ACHN (cell line): Measurements from ENCODE around the gene APOBEC3F.
"Not testable (repeated sequence)": the region's sequence is repeated elsewhere in the genome, so short reads cannot be mapped to it uniquely, and the experiment has no call there.

ENCODE experiments used
- DNase-seq: peaks from one replicate; pipeline ENCODE4 v3.0.0-alpha.2; 2015
- in situ Hi-C: cut with HindIII; loops from 2 replicates; pipeline ENCODE4 v1.10.0; 2017; ENCODE audit warnings: low sequenced_read_pairs, low pct_ligation_motif_present, low pct_unique_long_range_greater_than_20kb

Gene APOBEC3F

DNA sequence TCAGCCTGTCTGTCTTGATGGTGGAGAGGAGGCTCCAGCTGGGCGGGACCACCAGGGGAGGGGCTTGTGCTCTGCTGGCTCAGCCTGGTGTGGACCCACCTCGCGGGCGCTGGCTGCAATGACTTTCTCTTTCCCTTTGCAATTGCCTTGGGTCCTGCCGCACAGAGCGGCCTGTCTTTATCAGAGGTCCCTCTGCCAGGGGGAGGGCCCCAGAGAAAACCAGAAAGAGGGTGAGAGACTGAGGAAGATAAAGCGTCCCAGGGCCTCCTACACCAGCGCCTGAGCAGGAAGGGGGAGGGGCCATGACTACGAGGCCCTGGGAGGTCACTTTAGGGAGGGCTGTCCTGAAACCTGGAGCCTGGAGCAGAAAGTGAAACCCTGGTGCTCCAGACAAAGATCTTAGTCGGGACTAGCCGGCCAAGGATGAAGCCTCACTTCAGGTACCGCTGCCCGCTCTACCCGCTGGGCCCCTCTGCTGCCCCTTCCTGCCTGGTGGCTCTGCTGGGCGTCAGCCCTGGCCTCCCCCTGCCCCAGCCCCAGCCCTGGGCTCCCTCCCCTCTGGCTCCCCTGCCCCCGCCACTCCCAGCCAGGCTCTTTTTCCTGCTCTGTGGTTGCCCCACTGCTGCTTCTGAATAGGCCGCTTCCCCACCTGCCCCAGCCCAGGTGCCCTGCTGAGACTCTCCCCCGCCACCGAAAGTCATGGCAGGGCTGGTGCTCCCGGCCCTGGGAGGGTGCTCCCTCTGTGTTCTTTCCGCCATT lies at the start of gene APOBEC3F:
TSS of gene APOBEC3F (plus strand) at position 327 of the 759 bp plus-strand sequence. CDS start at position 424, 97 bp downstream.
- in situ Hi-C loops: not testable (repeated sequence)
- peak; percentile 63 for DNase-seq

DNA sequence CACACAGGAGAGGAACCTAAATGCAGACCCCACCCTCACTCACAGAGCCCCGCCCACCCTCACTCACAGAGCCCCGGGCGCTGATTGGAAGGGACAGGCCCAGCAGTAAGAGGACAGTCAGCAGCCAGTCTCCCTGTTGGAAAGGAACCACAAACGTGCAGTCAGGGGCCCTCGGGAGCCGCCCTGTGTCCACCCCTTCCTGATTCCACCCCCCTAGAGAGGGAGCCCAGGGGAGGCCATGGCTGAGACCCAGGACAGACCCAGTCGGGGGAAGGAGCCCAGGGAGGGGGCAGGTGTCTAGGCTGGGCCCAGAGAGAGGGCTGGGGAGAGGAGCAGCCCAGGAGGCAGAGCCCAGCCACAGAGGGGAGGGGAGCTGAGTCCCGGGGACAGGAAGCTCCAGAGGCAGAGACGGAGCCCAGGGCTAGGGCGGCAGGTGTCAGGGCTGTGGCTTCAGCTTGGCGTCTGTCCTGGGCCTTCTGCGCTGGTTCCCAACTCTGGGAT lies 47.7 kb upstream of the APOBEC3F start:
- in situ Hi-C loops, DNase-seq: not testable (repeated sequence)

DNA sequence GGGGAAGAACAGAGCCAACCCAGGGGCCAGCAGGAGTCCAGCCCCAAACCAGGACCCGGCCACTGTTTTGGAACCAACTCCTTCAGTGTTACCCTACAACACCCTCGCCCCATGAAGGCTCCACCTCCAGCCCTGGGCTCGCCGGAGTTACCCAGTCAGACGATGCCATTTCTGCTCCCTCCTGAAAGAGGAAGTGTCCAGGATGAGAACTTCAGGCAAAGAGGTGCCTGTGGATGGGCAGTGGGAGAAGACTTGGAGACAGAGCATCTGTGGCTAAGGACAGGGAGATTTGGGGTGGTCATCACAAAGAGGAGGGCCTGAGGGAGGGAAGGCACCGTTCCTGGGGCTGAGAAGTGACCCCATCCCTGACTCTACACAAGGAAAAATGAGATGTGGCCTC lies 44.6 kb upstream of the APOBEC3F start:
- in situ Hi-C loops: no loop called here

DNA sequence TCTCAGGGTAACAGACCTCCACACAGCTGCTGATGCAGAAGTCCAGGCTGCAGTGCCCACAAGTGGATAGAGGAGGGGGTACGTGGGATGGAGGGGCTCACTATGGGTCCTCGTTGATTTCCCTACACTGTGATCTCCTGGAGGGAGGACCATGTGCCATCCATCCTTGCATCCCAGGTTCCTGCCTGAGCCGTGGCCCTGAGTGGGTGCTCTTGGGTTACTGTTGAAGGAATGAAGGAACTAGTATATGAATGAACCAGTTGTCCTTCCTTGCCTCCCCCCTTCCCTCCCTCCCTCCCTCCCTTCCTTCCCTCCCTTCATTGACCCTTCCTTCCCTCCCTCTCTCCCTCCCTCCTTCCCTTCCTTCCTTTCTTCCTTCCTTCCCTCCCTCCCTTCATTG lies 43.1 kb upstream of the APOBEC3F start:
- in situ Hi-C loops: no loop called here
- DNase-seq: no peak

More for the DNA sequence above, 44.6 kb upstream of the APOBEC3F start:
- DNase-seq: no peak

DNA sequence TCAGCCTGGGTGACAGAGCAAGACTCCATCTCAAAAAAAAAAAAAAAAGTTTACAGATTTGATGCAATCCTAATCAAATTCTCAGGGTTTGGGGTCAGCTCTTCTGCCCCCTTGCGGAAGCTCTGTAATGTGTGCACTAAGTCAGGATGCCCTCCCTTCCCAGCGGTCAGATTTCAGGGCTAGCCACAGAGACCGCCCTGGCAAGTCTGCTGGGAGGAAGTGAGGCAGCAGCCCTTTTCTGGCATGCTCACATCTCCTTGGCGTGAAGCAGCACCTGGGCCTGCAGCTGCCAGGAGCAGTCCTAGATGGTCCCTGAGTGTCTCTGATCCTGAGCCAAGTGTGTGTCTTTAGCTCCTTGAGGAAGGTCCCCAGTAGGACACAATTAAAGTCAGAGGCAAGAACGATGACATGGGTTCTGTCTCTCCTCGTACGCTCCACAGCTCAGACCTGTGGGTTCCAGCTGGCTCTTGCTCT lies 37.5 kb upstream of the APOBEC3F start:
- in situ Hi-C loops: no loop called here
- peak; percentile 79 for DNase-seq

DNA sequence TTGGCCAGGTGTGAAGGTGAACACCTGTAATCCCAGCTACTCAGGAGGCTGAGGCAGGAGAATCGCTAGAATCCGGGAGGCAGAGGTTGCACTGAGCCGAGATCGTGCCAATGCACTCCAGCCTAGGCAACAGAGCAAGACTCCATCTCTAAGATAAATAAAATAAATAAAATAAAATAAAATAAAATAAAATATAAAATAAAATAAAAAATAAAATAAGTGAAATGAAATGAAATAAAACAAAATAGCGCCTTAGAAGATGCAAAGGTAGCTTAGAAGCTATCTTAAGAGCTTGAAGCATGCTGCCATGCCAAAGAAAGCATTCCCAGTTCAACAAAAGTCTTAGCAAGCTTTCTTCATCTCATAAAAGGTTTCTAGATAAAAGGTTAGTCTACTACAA lies 33.5 kb upstream of the APOBEC3F start:
- in situ Hi-C loops: no loop called here
- DNase-seq: no peak

DNA sequence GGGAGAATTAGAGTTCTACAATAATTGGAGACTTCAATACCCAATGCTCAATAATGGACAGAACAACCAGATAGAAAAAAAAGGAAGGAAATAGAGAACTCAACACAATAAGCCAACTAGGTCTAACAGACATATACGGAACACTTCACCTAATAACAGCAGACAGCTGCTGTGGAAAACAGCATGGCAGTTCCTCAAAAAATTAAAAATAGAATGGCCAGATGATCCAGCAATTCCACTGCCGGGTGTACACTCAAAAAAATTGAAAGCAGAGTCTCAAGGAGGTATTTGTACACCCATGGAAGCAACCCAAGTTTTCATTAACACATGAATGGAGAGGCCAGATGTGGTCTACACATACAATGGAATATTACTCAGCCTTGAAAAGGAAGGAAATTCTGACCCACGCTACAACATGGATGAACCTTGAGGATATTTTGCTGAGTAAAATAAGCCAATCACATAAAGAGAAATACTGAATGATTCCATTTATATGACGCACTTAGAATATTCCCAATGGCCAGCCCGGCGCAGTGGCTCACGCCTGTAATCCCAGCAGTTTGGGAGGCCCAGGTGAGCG lies 32.3 kb upstream of the APOBEC3F start:
- in situ Hi-C loops, DNase-seq: not testable (repeated sequence)

DNA sequence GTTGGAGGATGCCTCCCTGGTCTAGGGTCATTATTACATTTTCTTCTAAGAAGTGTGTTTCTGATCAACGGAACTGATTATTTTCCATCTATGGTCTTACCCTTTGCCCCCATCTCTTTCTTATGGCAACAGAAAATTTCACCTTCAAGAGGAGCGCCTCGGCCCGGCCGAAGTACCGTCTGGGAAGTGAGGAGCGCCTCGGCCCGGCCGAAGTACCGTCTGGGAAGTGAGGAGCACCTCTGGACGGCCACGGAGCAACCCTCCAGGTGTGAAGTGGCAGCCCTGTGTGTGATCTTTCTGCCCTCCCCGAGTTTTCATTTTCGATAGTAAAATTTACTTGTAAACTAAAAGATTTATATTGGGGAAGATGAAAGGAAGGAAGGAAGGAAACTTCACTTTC lies 29.7 kb upstream of the APOBEC3F start:
- no peak for DNase-seq

DNA sequence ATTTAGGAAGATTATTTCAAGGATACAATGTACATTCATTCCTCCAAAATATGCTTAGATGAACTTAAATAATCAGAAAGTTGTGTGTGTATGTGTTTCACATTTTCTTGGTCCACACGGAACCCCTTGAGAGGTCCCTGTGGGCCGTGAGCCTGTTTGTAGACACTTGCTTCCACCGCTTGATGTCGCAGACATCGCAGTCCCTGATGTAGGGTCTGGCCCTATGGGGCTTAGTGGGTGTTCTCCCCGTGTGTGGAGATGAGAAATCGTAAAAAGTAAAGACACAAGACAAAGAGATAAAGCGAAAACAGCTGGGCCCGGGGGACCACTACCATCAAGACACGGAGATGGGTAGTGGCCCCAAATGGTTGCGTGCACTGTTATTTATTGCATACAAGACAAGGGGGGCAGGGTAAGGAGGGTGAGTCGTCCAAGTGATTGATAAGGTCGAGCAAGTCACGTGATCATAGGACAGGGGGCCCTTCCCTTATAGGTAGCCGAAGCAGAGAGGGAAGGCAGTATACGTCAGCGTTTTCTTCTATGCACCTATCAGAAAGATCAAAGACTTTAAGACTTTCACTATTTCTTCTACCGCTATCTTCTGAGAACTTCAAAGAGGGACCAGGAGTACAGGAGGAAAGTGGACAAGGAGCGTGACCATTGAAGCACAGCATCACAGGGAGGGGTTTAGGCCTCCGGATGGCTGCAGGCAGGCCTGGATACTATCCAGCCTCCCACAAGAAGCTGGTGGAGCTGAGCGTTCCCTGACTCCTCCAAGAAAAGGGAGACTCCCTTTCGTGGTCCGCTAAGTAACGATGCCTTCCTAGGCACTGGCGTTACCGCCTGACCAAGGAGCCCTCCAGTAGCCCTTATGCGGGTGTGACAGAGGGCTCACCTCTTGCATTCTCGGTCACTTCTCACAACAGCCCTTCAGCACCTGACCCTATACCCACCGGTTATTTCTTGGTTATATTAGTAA lies 27.8 kb upstream of the APOBEC3F start:
- no peak for DNase-seq
- in situ Hi-C loops: no loop called here

More for the DNA sequence above, 29.7 kb upstream of the APOBEC3F start:
- in situ Hi-C loops: no loop called here

DNA sequence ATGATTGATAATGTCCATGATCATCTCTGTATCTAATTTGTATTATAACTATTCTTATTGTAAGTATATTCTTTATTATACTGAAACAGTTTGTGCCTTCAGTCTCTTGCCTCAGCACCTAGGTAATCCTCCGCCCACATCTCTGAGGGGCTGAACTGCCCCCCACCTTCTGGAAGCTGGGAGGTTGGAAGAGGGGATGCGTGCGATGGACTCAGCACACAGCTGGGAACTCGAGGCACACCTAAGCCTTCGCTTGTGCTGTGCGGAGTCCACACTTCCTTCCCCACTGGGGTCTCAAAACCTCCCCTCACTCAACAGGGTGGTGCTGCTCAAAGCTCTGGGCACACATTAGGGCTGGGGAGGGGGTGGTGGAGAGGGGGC lies 27.1 kb upstream of the APOBEC3F start:
- in situ Hi-C loops, DNase-seq: not testable (repeated sequence)

DNA sequence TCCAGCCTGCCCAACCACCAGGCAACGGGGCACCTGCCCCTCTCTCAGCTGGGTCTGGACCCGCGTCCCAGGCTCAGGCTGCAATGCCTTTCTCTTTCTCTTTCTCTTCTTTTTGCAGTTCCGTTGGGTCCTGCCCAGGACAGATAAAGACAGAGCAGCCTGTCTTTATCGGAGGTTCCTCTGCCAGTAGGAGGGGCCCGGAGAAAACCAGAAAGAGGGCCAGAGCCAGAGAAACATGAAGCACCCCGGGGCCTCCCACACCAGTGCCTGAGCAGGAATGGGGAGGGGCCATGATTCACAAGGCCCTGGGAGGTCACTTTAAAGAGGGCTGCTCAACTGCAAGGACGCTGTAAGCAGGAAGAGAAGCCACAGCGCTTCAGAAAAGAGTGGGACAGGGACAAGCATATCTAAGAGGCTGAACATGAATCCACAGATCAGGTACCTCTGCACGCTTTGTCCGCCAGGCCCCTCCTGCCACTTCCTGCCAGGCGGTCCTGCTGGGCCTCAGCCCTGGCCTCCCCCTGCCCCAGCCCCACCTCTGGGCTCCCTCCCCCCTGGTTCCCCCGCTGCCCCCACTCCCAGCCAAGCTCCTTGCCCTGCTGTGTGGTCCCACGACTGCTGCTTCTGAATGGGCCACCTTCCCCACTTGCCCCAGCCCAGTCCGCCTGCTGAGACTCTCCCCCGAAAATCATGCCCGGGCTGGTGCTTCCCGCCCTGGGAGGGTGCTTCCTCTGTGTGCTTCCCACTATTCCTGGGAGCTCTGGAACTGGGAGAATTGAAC lies 26.5 kb upstream of the APOBEC3F start, which contains the start of gene APOBEC3C:
TSS of gene APOBEC3C (plus strand) at position 316 of the 781 bp plus-strand sequence. CDS start at position 422, 106 bp downstream.
- in situ Hi-C loops: no loop called here
- DNase-seq: peak; percentile 87

DNA sequence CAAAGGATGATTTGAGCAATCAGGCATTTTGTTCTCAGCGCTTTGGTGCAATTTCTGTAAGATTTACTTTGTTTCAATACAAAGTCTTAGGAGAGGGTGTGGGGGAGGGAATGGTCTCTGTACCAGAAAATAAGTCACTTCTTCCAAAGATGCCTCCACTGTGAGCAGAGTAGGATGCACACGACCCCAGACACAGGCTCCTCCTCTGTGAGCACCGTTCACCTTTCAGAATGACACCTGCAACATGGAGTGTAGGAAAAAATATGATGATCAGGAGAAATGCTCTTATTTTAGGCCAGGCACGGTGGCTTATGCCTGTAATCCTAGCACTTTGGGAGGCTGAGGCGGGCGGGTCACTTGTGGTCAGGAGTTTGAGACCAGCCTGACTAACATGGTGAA lies 25.9 kb upstream of the APOBEC3F start:
- in situ Hi-C loops, DNase-seq: not testable (repeated sequence)

DNA sequence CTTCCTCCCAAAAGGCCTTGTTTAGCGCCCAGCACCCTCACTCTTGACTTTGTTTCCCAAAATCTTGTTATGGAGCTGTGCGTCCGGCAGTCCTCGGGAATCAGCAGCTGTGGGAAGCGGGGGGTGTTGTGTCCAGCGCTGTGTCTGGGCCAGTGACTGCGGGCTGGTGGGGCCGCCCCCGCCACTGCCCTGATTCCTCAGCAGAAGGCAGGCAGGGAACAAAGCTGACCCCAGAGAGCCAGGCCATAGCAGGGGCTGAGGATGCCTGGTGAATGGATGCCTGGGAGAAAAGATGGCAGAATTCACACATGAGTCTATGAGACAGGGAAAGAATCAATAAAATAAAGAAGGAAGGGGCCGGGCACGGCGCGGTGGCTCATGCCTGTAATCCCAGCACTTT lies 24.1 kb upstream of the APOBEC3F start:
- DNase-seq: no peak
- in situ Hi-C loops: no loop called here

DNA sequence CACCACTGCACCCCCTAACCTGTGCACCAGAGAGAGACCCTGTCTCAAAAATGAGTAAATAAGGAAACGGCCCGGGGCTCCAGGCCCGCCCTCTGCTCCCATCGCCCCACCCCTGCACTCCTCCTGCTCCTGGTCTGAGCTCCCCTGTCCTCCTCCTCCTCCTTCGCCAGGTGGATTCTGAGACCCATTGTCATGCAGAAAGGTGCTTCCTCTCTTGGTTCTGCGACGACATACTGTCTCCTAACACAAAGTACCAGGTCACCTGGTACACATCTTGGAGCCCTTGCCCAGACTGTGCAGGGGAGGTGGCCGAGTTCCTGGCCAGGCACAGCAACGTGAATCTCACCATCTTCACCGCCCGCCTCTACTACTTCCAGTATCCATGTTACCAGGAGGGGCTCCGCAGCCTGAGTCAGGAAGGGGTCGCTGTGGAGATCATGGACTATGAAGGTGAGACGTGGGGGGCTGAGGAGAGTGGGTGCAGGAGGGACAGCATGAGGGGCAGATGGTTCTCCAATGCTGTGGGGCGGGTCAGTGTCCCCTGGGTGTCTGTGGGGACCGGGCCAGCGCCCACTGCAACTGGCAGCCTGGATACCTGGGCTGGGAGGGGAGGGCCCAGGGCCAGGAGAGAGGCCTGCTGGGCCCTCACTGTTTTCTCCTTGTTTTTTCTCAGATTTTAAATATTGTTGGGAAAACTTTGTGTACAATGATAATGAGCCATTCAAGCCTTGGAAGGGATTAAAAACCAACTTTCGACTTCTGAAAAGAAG lies 22.9 kb upstream of the APOBEC3F start:
- in situ Hi-C loops: no loop called here
- DNase-seq: no peak

DNA sequence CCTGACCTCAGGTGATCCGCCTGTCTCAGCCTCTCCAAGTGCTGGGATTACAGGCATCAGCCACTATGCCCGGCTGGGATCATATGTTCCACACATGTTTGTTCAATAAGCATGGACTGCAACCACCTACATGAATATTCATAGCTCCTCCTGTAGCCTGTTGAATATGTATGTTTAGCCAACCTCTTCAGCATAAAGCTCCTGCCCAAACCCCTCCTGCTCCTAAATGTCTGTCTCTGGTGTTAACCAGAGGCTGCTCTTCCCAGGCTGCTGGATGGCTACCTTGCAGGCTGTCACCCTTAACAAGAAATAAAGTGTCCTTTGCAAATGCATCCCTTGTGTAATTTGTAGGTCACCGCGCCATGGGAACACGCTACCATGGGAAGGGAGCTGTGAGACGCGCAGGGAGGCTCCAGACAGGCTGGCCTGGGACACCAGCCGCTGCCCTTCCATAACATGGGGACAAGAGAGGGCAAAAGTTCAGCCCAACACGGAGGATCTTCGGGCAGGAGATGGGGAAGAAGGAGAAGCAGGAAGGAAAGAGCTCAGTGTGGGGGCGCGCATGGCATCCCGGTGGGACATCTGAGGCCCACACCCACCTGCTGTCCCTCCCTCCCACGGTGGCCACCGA lies 20.5 kb upstream of the APOBEC3F start:
- DNase-seq, in situ Hi-C loops: not testable (repeated sequence)

DNA sequence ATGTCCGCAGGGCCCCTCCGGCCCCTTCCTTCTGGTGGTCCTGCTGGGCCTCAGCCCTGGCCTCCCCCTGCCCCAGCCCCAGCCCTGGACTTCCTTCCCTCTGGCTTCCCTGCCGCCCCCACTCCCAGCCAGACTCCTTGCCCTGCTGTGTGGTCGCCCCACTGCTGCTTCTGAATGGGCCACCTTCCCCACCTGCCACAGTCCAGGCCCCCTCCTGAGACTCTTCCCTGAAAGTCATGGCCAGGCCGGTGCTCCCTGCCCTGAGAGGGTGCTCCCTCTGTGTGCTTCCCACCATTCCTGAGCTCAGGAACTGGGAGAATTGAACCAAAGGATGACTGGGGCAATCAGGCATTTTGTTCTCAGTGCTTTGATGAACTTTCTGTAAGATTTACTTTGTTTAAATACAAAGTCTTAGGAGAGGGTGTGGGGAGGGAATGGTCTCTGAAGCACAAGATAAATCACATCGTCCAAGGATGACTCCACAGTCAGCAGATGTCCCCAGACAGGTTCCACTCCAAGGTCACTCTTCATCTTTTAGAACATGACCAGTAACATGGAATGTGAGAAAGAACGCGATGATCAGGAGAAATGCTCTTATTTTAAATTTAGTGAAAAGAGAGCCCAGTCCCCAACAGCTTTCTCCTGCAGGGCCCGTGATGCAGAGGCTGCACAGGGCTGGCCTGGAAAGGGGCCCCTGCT lies 19.0 kb upstream of the APOBEC3F start:
- in situ Hi-C loops: no loop called here

More for the DNA sequence above, 19.0 kb upstream of the APOBEC3F start:
- DNase-seq: no peak
